ELR (cell line): ENCODE data around the gene NOTUM.
A peak's percentile ranks its signal among the peaks of the same experiment; 100 is the strongest.

ENCODE experiments used
- DNase-seq: peaks from one replicate; pipeline ENCODE4 v3.0.0-alpha.2; 2015; ENCODE audit warnings: low read depth

The NOTUM gene

GRCh38 chr17:81977211-81977808, 16.3 kb upstream of the NOTUM start, which contains the start of gene ASPSCR1:
ASPSCR1 (plus strand) TSS chr17:81977629; CDS start chr17:81977647, 18 bp downstream.
- DNase-seq: peak; percentile 94

DNA sequence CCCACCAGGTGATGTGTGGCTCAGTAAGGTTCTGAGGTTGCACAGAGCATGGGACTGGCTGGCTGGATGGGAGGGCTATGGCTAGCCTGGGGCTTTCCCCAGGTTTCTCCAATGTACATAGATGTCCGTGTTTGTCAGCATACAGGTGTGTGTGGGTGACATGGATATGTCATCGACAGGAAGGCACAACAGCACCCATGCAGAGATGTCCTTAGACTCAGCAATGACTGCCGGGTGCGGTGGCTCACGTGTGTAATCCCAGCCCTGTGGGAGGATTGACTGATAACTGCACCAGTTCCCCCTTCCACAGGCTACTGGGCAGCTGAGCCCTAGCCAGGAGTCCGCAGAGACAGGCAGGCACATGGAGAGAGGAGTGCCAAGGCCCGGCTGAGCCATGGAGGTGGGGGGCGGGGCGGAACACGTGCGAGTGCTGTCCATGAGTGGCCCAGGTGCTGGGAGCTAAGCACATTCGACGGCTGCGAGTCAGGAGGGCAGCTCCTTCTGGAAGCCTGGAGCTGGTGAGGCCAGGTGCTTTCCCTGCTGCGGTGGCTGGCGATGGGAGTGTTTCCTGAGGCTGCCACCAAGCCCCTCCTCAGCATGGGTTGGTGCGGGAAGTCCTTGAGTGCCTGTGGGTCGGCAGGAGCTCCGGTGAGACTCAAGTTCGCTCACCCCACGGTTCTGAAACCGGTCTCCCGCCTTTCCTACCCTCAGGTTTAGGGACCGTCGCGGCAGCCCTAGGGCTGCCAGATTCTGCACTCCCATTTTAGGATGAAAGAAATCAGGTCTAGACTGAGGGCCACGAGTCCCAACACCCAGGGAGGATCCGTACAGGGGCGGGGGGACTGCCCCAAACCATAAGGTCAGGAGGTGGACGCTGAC, 15.6 kb upstream of the NOTUM start:
- DNase-seq: no peak

GRCh38 chr17:81973432-81973831, 12.4 kb upstream of the NOTUM start:
- no peak for DNase-seq

DNA sequence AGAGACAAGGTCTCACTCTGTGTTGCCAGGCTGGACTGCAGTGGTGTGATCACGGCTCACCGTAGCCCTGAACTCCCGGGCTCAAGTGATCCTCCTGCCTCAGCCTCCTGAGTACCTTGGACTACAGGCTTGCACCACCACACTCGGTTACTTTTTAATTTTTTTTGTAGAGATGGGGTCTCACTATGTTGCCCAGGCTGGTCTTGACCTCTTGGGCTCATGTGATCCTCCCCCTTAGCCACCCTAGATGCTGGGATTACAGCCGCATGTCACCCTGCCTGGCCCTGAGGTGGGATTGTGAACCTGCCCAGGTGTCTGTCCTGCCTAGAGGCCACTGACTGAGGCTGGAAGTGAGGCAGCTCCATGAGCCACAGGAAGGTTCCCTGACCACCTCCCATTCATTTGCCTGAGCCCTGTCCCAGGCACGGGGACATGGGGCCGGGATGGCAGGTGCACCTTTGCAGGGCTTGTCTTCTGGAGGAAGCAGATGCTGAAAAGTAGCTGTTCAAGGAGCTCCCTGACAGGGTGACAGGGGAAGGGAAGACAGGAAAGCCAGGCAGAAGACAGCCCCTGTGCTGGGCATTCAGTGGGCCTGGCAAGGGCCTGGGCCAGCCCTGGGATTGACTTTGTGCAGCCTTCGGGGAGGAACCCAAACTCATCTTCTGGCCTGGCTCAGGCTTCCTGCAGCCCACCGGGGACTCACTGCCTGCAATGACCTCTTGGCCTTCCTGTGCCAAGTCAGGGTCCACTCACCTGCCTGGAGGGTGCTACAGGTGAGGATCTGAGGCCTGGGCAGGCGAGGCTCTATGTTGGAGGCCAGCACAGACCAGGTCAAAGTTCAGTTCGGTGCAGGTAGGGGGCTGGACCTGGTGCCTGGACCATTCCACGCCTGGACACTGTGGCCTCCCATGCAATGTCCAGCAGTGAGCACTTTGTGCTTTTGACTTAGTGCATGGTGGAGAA, 8.1 kb upstream of the NOTUM start:
- no peak for DNase-seq

DNA sequence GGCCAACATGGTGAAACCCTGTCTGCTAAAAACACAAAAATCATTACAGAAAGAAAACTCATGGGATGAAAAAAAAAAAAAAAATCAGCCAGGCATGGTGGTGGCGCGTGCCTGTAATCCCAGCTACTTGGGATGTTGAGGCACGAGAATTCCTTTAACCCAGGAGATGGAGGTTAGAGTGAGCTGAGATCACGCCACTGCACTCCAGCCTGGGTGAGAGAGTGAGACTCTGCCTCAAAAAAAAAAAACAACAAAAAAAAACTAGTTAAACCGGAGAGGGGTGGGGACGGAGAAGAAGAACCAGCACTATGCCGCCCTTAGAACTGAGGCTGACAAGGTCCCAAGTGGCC, 7.4 kb upstream of the NOTUM start:
- no peak for DNase-seq

- peak; percentile 59 for DNase-seq
Observed at GRCh38 chr17:81967533-81968395, 6.8 kb upstream of the NOTUM start.

DNA sequence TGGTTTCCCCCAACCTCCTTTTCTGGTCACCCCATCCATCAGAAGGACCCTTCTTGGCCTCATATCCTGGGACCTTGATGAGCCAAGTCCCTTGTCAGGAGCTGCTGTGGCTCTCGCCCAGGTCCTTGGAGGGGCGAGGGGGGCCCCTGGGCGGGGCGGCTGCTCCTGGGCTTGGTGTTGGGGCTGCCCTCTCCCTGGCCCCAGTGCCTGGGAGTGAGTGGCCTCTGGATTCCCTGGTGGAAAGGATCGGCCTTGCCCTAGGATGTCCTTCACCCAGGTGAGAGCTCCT, 6.2 kb upstream of the NOTUM start:
- DNase-seq: no peak

DNA sequence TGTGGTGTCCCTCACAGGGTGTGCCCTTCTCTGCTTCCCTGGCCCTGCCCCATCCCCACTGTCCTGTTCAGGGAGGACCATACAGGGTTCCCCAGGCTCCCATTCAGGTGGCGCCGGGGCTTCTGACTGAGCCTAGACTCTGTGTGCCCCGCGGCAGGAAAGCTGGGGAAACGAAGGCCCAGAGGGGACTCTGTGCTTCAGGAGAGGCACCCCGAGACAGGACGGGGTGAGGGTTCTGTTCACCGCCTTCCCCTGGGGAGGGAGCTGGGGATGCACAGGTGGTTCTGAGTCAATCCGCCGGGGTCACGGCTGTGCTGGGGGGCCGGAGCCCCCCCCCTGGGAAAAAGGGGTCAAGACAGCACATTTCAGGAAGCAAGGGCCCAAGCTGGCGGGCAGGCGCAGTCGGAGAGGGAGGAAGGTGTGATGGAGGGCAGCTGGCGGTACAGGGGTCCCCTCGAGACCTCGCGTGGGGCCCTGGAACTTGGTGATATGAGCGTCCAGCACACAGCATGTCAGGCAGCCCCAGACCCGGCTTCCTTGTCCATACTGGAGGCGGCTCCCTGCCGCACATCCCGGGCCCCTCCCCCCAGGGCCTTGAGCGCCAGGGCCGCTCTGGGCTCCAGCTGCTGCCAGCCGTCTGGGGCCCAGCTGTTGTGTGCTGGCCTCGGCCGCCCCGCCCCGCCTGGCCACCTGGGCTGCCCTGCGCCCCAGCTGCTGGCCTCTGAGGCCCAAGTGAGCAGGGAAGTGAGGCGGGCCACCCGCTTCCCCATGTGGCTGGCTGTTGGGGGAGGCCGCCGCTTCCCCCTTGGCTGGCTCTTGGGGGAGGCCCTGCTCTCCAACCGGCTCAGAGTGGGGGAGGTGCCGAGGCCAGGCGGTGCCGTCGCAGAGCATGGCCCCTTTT, 5.6 kb upstream of the NOTUM start:
- DNase-seq: no peak

- DNase-seq: no peak
Observed at GRCh38 chr17:81964081-81964849, 3.3 kb upstream of the NOTUM start.

- no peak for DNase-seq
Observed at GRCh38 chr17:81962499-81963441, 1.8 kb upstream of the NOTUM start.

- no peak for DNase-seq
Observed at GRCh38 chr17:81961521-81962498, 823 bp upstream of the NOTUM start.

DNA sequence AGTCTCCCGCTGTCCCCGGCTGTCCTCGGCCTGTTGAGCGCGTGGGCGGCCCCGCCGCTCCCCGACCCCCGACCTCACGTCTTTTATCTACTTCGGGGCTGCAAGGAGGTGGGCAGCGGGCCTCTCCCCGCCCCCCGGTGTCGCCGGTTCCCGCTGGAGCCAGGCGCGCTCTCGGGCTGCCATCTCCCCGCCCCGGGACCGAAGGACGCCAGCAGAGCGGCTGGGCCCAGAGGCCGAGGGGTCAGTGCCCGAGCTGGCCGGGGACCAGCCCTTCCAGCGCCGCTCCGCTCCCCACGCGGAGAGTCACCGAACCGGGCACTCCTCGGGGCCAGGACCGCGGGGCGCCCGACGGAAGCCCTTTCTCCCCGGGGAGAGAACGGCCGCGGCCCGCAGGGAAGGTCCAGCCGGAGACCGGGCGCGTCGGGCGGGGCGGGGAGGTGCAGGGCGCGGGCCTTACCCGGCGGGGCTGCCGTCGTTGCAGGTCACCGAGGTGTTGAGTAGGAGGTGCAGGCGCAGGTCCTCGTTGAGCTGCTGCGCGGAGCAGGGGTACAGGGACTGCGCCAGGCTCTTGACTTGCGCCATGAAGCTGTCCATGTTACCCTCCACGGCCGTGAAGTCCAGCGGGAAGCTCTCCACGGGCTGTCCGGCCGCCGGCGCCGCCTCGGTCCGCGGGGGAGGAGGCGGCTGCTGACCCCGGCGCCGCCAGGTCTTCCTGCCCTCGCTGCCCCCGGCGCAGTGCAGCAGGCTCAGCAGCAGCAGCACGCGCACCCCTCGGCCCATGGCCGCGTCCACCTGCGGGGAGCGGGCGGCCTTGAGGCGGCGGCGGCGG, 643 bp downstream of the NOTUM start:
- DNase-seq: no peak

DNA sequence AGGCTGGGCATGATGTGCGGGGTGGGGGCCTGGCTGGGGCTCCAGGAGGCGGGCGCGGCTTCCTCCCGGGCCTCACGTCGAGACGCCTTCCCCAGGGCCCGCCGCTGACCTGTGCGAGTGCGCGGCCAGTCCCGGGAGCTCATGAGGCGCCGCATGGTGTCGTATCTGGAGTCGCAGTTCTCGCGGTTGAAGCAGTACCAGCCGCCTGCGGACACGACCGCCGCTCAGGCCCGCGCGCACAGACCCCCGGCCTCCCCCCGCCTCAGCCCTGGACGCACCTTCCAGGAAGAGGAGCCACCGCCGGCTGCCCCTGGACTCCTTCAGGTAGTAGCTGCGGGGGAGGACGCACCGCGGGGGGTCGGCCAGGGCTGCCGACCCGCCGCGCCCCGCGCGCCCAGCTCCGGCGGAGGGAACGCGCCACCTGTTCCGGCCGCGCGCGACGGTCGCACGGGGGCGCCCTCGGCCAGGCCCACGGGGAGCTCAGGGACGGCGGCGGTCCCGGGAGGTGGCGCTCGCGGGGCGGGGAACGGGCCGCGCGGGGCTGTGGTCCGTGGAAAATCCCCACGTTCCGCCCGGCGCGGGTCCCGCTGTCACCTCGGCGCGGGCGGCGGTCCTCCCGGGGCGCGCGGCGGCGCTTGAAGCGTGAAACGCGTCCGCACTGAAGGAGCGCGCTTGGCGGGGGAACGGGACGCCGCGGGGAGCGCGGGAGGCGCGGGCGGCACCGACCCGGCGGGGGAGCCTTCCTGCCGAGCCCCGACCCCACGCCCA, 1.4 kb downstream of the NOTUM start:
- peak; percentile 63 for DNase-seq

- DNase-seq: no peak
Observed at GRCh38 chr17:81958633-81959342, 2.2 kb downstream of the NOTUM start.
